ENCODE results near the gene CSNK1G2. TPM values are rescaled to one million over a fixed set of nuclear protein-coding genes. Genes with fewer than 3 reads are reported as not detected.

CSNK1G2 gene
- total and polyA plus RNA-seq, 7 donors: 22.3 to 49.8 (median 33.2) TPM

DNA sequence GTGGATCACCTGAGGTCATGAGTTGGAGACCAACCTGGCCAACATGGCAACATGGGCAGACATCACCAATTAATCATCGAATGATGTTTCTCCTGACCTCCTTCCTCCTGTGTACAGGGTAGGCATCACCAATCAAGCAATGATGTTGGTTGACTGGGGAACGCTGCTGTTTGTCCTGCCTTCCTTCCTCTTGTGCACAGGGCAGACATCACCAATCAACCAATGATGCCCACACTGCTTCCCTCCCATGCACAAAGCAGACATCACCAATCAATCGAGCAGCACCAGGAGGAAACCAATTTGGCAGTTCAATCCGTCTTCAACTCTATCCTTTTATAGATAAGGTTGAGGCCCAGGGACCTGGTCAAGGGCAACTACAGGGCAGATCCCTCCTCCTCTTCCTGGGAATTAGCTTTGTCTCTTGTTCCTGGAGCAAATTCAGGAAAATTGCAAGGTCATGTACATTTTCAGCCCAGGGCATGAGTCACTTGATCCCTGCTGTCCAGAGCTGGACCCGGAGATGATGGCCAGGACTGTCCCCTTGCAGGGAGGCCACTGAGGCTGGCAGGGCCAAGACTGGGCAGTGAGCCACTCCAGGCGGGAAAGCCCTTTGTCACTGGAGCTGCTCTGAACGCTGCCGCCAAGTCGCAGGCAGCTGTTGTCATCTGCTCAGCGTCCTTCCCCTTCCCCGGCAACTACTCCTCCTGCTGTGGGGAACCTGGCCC is 5.3 kb upstream of the CSNK1G2 start:
- Histone ChIP-seq H3K27ac (peak overlapping the region; percentile 54), H3K36me3 (ENCODE audit: insufficient read depth in 1 of 2, low read depth in 1 of 2) (no peaks in the 10 kb centered on the region), H3K4me1 (peaks cover 10% of the 10 kb centered on the region), H3K4me3 (no peak overlapping the region), H3K27me3 (ENCODE audit: insufficient read depth in 3 of 3, low read length in 2 of 3) (no peaks in the 10 kb centered on the region), H3K9me3 (no peaks in the 10 kb centered on the region)
- peak; percentile 28 to 61 (median 36) for ATAC-seq
- intact Hi-C loops (cut with DNase I): no loop called here
- WGBS, 3 donors: 23 to 25% (median 24%) methylated on average over 11 of the region's 11 CpGs
- DNase-seq: peak; percentile 66 to 80
- TF ChIP-seq, protein P1, sequence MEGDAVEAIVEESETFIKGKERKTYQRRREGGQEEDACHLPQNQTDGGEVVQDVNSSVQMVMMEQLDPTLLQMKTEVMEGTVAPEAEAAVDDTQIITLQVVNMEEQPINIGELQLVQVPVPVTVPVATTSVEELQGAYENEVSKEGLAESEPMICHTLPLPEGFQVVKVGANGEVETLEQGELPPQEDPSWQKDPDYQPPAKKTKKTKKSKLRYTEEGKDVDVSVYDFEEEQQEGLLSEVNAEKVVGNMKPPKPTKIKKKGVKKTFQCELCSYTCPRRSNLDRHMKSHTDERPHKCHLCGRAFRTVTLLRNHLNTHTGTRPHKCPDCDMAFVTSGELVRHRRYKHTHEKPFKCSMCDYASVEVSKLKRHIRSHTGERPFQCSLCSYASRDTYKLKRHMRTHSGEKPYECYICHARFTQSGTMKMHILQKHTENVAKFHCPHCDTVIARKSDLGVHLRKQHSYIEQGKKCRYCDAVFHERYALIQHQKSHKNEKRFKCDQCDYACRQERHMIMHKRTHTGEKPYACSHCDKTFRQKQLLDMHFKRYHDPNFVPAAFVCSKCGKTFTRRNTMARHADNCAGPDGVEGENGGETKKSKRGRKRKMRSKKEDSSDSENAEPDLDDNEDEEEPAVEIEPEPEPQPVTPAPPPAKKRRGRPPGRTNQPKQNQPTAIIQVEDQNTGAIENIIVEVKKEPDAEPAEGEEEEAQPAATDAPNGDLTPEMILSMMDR (IDR thresholded peaks at IDR 0.05): no peak

DNA sequence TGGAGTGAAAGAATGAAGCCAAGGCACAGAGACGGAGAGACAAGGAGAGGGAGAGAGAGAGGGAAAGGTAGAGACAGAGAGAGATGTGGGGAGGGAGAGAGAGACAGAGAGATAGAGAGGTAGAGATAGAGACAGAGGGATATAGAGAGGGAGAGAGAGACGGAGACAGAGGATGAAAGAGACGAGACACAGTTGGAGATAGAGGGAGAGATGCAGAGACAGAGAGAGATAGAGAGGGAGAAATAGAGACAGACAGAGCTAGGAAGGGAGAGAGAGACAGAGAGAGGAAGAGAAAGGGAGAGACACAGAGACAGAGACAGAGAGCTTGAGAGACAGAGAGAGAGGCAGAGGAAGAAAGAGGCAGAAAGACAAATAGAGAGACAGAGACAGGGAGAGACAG is 4.5 kb upstream of the CSNK1G2 start:
- DNase-seq (no peak), ATAC-seq (no peak)
- H3K27ac ChIP-seq: peak overlapping the region; percentile 54
- 54 to 59% (median 57%) methylated on average over 3 of the region's 3 CpGs for WGBS, 3 donors
- H3K36me3 ChIP-seq (ENCODE audit: insufficient read depth in 1 of 2, low read depth in 1 of 2): no peaks in the 10 kb centered on the region
- TF ChIP-seq, protein P1 (IDR thresholded peaks at IDR 0.05): no peak
- H3K9me3 ChIP-seq: no peaks in the 10 kb centered on the region
- intact Hi-C loops (cut with DNase I): no loop called here
- no peaks in the 10 kb centered on the region for H3K27me3 ChIP-seq (ENCODE audit: insufficient read depth in 3 of 3, low read length in 2 of 3)
- H3K4me3 ChIP-seq: no peak overlapping the region
- peaks cover 10% of the 10 kb centered on the region for H3K4me1 ChIP-seq

DNA sequence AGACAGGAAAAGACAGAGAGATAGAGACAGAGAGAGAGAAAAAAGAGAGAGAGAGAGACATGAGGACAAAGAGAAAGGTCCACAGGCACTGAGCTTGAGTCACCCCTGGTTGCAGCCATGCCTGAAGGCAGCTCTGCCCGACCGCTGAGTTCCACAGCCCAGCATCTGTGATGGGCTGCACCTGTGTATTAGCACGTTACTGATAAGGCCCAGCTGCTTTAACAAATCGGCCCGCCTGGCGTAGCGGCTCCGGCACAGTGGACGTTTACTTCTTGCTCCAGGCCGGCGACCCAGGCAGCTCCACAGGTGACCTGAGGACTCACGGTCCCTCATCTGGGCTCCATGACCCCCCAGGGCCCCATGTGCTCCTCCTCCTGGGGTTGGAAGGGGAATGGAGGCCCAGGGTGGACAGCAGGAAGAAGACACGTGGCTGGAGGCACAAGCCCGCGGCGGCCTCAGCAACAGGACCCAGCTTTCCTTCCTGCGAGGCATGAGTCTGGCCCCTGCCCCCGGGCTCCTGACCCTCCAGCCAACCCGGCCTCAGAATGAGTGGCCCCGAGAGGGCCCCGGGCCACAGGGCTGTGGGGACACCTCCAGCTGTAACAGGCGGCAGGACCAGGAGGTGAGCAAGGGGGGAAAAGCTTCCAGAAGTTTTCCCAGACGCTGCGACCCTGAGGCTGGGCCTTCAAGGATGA is 3.9 kb upstream of the CSNK1G2 start:
- no peak for ATAC-seq
- H3K27me3 ChIP-seq (ENCODE audit: insufficient read depth in 3 of 3, low read length in 2 of 3): no peaks in the 10 kb centered on the region
- DNase-seq: no peak
- intact Hi-C loops (cut with DNase I): no loop called here
- H3K36me3 ChIP-seq (ENCODE audit: insufficient read depth in 1 of 2, low read depth in 1 of 2): no peaks in the 10 kb centered on the region
- TF ChIP-seq, protein P1 (IDR thresholded peaks at IDR 0.05): no peak
- H3K27ac ChIP-seq: no peak overlapping the region
- no peaks in the 10 kb centered on the region for H3K9me3 ChIP-seq
- H3K4me1 ChIP-seq: peaks cover 10% of the 10 kb centered on the region
- 84 to 91% (median 87%) methylated on average over 24 of the region's 24 CpGs for WGBS, 3 donors
- H3K4me3 ChIP-seq: no peak overlapping the region

DNA sequence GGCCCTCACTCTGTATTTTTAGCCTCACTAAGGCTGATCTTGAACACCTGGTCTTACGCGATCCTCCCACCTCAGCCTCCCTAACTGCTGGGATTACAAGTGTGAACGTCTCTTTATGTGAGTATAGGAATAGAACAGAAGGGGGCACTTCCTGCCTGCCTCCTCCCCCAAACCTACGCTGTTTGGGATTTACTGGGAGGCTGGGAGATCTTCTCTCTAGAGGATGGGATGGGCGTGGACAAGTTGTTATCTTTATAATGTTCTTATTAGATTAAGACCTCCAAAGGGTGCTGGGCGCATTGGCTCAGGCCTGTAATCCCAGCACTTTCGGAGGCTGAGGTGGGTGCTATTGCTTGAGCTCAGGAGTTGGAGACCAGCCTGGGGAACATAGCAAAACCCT is 2.9 kb upstream of the CSNK1G2 start:
- 73 to 86% (median 83%) methylated on average over 7 of the region's 7 CpGs for WGBS, 3 donors
- TF ChIP-seq, protein P1 (IDR thresholded peaks at IDR 0.05): no peak
- Histone ChIP-seq H3K36me3 (ENCODE audit: insufficient read depth in 1 of 2, low read depth in 1 of 2) (no peaks in the 10 kb centered on the region), H3K4me3 (no peak overlapping the region), H3K27me3 (ENCODE audit: insufficient read depth in 3 of 3, low read length in 2 of 3) (no peaks in the 10 kb centered on the region), H3K4me1 (peaks cover 18% of the 10 kb centered on the region), H3K9me3 (no peaks in the 10 kb centered on the region), H3K27ac (no peak overlapping the region)
- intact Hi-C loops (cut with DNase I): no loop called here
- ATAC-seq (no peak), DNase-seq (no peak)
